Aorta (tissue), 5 donors: ENCODE data around the gene EEFSEC. TPM values are rescaled to one million over a fixed set of nuclear protein-coding genes. Genes with fewer than 3 reads are reported as not detected.

Experiments
- ATAC-seq: fragments of 200-7000 bp; cut with Tn5 transposase; one replicate; pipeline ENCODE4 v1.9.1; 2022; ENCODE audit warnings: moderate library complexity; ENCODE audit not compliant: low FRiP score
- DNase-seq, 2 donors: peaks; one replicate each; pipeline ENCODE4 v3.0.0-alpha.2; 2020
- H3K27ac ChIP-seq, 2 donors: one replicate each; pipeline ENCODE4 v1.5.1; 2013; ENCODE audit warnings: low read length in 2 of 2, mild to moderate bottlenecking in 2 of 2, moderate library complexity in 2 of 2, control low read depth in 1 of 2, inconsistent platforms in 1 of 2, low read depth in 1 of 2
- H3K27me3 ChIP-seq, 2 donors: one replicate each; pipeline ENCODE4 v1.6.1; 2013; ENCODE audit warnings: control low read depth in 1 of 2, low read length in 1 of 2, mild to moderate bottlenecking in 1 of 2, moderate library complexity in 1 of 2; ENCODE audit not compliant: insufficient read depth in 2 of 2, control insufficient read depth in 1 of 2
- H3K36me3 ChIP-seq, 2 donors: one replicate each; pipeline ENCODE4 v1.6.1; 2013; ENCODE audit warnings: control low read depth in 1 of 2, low read length in 1 of 2, mild to moderate bottlenecking in 1 of 2; ENCODE audit not compliant: insufficient read depth in 2 of 2, control insufficient read depth in 1 of 2
- H3K4me1 ChIP-seq, 2 donors: one replicate each; pipeline ENCODE4 v1.6.1; 2013; ENCODE audit warnings: low read length in 2 of 2, control low read depth in 1 of 2, mild to moderate bottlenecking in 1 of 2, moderate library complexity in 1 of 2; ENCODE audit not compliant: insufficient read depth in 2 of 2, control insufficient read depth in 1 of 2
- H3K4me3 ChIP-seq, 2 donors: one replicate each; pipeline ENCODE4 v1.5.1; 2013; ENCODE audit warnings: low read length in 2 of 2, control low read depth in 1 of 2, mild to moderate bottlenecking in 1 of 2
- H3K9me3 ChIP-seq: one replicate; pipeline ENCODE4 v1.6.1; 2013; ENCODE audit warnings: mild to moderate bottlenecking, low read length; ENCODE audit not compliant: control insufficient read depth
- WGBS, 2 donors: extraction: QIAGEN DNeasy Blood & Tissue Kit; methylation state at CpG; one replicate each; pipeline ENCODE4 v1.1.7; 2013; 5-methylcytosine and 5-hydroxymethylcytosine counted together
- intact Hi-C, 2 donors: fragments of 100-400 bp; cut with DNase I; formaldehyde crosslinking; loops; one replicate each; pipeline versions ENCODE4 v1.14.2 to v1.15.0; 2022
- polyA plus RNA-seq, 2 donors: library from polyadenylated mRNA; stranded (reverse); fragments of 200-250 nt; gene quantifications; one replicate each; pipeline ENCODE4 v1.2.3, GENCODE V29; 2013
- total RNA-seq, 2 donors: library from RNA; stranded (reverse); fragmentation: NEBNext Ultra II Directional; extraction: Animal tissue kit (Norgen Biotek cat#: 25700); gene quantifications; one replicate each; pipeline ENCODE4 v1.2.1, GENCODE V29; 2021
- donor health status: healthy with polysubstance abuse.
- donor health status: Bipolar disorder and iron deficiency.
- donor health status: DM: no; HTN: no; CAD: no.
- donor health status: DM: no; HTN: no; CAD: no.
- donor health status: DM: yes; HTN: yes; CAD: no.

EEFSEC gene
- total and polyA plus RNA-seq, 4 donors: 3.5 to 18.8 (median 11.6) TPM

- ATAC-seq: no peak
- intact Hi-C loops: no loop called here
- Histone ChIP-seq H3K36me3 (no peaks in the 10 kb centered on the region), H3K4me3 (no peak overlapping the region), H3K9me3 (no peaks in the 10 kb centered on the region), H3K27me3 (no peaks in the 10 kb centered on the region), H3K4me1 (no peaks in the 10 kb centered on the region), H3K27ac (no peak overlapping the region)
- DNase-seq: no peak
- 68 to 74% methylated on average over 3 of the region's 3 CpGs for WGBS, 2 donors
These were observed 290.5 kb downstream of the EEFSEC start for GRCh38 chr3:128443771-128444170.

GRCh38 chr3:128445357-128445756, 292.1 kb downstream of the EEFSEC start:
- intact Hi-C loops: no loop called here
- no peak overlapping the region for H3K27ac ChIP-seq
- no peaks in the 10 kb centered on the region for H3K4me1 ChIP-seq
- ATAC-seq: no peak
- H3K27me3 ChIP-seq: no peaks in the 10 kb centered on the region
- no peak for DNase-seq
- 87 to 88% methylated on average over 1 of the region's 1 CpG for WGBS, 2 donors
- H3K9me3 ChIP-seq: no peaks in the 10 kb centered on the region
- H3K4me3 ChIP-seq: no peak overlapping the region
- no peaks in the 10 kb centered on the region for H3K36me3 ChIP-seq

- H3K36me3 ChIP-seq: no peaks in the 10 kb centered on the region
- H3K4me1 ChIP-seq: no peaks in the 10 kb centered on the region
- 74 to 92% methylated on average over 1 of the region's 1 CpG for WGBS, 2 donors
- no peaks in the 10 kb centered on the region for H3K9me3 ChIP-seq
- DNase-seq: no peak
- intact Hi-C loops: no loop called here
- no peak for ATAC-seq
- no peak overlapping the region for H3K27ac ChIP-seq
- no peaks in the 10 kb centered on the region for H3K27me3 ChIP-seq
- no peak overlapping the region for H3K4me3 ChIP-seq
These were observed 293.5 kb downstream of the EEFSEC start for GRCh38 chr3:128446821-128447220.

- Histone ChIP-seq H3K4me1 (no peaks in the 10 kb centered on the region), H3K36me3 (no peaks in the 10 kb centered on the region), H3K4me3 (no peak overlapping the region), H3K9me3 (no peaks in the 10 kb centered on the region), H3K27me3 (no peaks in the 10 kb centered on the region), H3K27ac (no peak overlapping the region)
- DNase-seq (no peak), ATAC-seq (no peak)
- intact Hi-C loops: no loop called here
- WGBS, 2 donors: 92 to 94% methylated on average over 3 of the region's 3 CpGs
These were observed 294.3 kb downstream of the EEFSEC start for GRCh38 chr3:128447561-128448013.

- ATAC-seq: no peak
- H3K9me3 ChIP-seq: no peaks in the 10 kb centered on the region
- H3K27ac ChIP-seq: no peak overlapping the region
- WGBS, 2 donors: 68 to 76% methylated on average over 6 of the region's 6 CpGs
- no peaks in the 10 kb centered on the region for H3K4me1 ChIP-seq
- no peaks in the 10 kb centered on the region for H3K27me3 ChIP-seq
- H3K4me3 ChIP-seq: no peak overlapping the region
- no peak for DNase-seq
- intact Hi-C loops: no loop called here
- H3K36me3 ChIP-seq: no peaks in the 10 kb centered on the region
These were observed 295.2 kb downstream of the EEFSEC start for GRCh38 chr3:128448491-128448890.

- WGBS, 2 donors: 79 to 83% methylated on average over 6 of the region's 6 CpGs
- H3K36me3 ChIP-seq: no peaks in the 10 kb centered on the region
- no peaks in the 10 kb centered on the region for H3K9me3 ChIP-seq
- no peaks in the 10 kb centered on the region for H3K4me1 ChIP-seq
- ATAC-seq (no peak), DNase-seq (no peak)
- intact Hi-C loops: no loop called here
- no peak overlapping the region for H3K4me3 ChIP-seq
- H3K27me3 ChIP-seq: no peaks in the 10 kb centered on the region
- H3K27ac ChIP-seq: no peak overlapping the region
These were observed 295.9 kb downstream of the EEFSEC start for GRCh38 chr3:128449111-128449638.

- WGBS, 2 donors: 89 to 93% methylated on average over 9 of the region's 9 CpGs
- H3K9me3 ChIP-seq: no peaks in the 10 kb centered on the region
- H3K4me3 ChIP-seq: no peak overlapping the region
- intact Hi-C loops: no loop called here
- no peaks in the 10 kb centered on the region for H3K36me3 ChIP-seq
- no peaks in the 10 kb centered on the region for H3K4me1 ChIP-seq
- ATAC-seq (no peak), DNase-seq (no peak)
- H3K27ac ChIP-seq: no peak overlapping the region
- no peaks in the 10 kb centered on the region for H3K27me3 ChIP-seq
These were observed 298.8 kb downstream of the EEFSEC start for GRCh38 chr3:128452120-128452519.

GRCh38 chr3:128452678-128453275, 299.5 kb downstream of the EEFSEC start:
- intact Hi-C loops: no loop called here
- Histone ChIP-seq H3K27ac (no peak overlapping the region), H3K36me3 (no peaks in the 10 kb centered on the region), H3K9me3 (no peaks in the 10 kb centered on the region), H3K27me3 (no peaks in the 10 kb centered on the region), H3K4me3 (no peak overlapping the region), H3K4me1 (no peaks in the 10 kb centered on the region)
- WGBS, 2 donors: 84 to 92% methylated on average over 21 of the region's 21 CpGs
- DNase-seq (no peak), ATAC-seq (no peak)

GRCh38 chr3:128453501-128454309, 300.4 kb downstream of the EEFSEC start:
- intact Hi-C loops: no loop called here
- no peaks in the 10 kb centered on the region for H3K36me3 ChIP-seq
- no peak overlapping the region for H3K27ac ChIP-seq
- no peak overlapping the region for H3K4me3 ChIP-seq
- H3K27me3 ChIP-seq: no peaks in the 10 kb centered on the region
- H3K9me3 ChIP-seq: no peaks in the 10 kb centered on the region
- H3K4me1 ChIP-seq: no peaks in the 10 kb centered on the region
- ATAC-seq: no peak
- no peak for DNase-seq
- 89% methylated on average over 21 of the region's 21 CpGs for WGBS, 2 donors
